Measurements from ENCODE around the gene YOD1.
"Not testable (repeated sequence)": the region's sequence is repeated elsewhere in the genome, so short reads cannot be mapped to it uniquely, and the experiment has no call there.

The YOD1 gene

GRCh38 chr1:207047505-207047904, 3.5 kb downstream of the YOD1 start:
- no peak for FAIRE-seq

DNA sequence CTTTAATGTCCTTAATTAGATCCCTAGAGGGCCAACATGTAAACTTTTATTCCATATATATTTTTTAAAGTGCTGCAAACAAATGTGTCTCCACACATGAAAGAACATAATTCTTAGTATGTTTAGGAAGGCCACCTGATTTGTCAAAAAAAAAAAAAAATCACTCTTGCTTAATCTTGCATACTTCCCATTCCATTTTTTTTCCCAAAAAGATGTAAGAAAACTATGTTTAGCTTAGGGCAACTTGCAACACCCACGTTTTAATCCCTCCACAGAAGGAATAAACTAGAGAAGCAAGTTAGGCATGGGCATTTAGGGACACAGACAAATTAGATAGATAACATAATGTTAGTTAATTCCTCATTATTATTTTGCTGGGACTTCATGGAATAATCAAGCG, 5.6 kb downstream of the YOD1 start:
- no peak for FAIRE-seq

DNA sequence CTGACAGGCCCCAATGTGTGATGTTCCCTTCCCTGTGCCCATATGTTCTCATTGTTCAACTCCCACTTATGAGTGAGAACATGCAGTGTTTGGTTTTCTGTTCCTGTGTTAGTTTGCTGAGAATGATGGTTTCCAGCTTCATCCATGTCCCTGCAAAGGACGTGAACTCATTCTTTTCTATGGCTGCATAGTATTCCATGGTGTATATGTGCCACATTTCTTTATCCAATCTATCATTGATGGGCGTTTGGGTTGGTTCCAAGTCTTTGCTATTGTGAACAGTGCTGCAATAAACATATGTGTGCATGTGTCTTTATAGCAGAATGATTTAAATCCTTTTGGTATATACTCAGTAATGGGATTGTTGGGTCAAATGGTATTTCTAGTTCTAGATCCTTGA, 9.6 kb downstream of the YOD1 start:
- not testable (repeated sequence) for FAIRE-seq

DNA sequence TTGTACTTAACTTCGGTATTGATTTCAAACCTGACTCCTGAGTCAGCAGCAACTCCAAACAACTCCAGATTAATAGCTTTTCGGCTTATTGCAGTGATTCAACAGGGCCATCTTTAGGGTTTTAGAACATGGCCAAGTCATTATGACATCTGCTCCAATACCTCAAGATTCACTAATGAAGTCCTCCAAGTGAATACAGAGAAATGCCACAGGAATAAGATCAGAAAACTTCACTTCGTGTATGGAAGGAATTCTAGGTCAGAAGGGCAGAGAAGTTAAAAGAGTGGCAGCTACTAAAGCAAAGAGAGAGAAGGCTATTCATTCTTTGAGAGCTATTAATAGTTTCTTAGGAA, 10.9 kb downstream of the YOD1 start:
- no peak for FAIRE-seq

DNA sequence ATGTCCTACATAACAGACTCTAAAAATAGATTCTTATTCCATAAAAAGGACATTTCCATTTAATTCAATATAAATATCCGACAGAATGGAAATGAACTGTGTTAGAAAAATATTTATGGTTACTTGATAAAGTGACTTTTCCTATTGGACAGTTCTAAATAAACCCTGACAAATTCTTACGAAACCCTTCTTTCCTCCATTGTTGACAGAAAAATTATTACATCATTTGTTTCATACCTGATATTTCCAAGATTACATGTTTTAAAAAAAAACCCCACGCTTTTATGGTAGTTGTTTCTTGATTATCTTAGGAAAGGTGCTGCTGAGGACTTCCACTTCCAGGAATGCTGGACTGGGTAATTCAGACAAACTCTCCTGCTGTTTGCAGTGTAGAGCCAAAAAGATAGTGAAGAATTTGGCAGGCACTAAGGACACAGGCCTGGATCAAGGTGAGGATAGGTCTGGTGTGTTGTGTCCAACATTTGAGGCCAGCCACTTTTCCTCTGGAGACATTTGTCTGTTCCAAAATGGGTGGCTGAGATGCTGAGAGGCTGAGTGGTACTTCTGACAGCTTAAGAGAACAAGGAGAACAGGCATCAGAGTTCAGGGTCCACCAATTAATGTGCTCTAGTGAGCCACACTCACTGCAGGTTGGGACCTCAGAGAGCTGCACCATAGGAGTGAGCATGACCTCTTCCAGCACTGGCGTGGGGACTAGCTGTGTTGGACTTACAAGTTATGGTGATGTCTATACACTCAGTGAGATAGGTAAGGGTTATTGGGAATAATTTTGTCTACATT, 11.4 kb downstream of the YOD1 start:
- no peak for FAIRE-seq

GRCh38 chr1:207036865-207037264, 14.1 kb downstream of the YOD1 start:
- FAIRE-seq: no peak

GRCh38 chr1:207035877-207036551, 15.0 kb downstream of the YOD1 start:
- FAIRE-seq: no peak

DNA sequence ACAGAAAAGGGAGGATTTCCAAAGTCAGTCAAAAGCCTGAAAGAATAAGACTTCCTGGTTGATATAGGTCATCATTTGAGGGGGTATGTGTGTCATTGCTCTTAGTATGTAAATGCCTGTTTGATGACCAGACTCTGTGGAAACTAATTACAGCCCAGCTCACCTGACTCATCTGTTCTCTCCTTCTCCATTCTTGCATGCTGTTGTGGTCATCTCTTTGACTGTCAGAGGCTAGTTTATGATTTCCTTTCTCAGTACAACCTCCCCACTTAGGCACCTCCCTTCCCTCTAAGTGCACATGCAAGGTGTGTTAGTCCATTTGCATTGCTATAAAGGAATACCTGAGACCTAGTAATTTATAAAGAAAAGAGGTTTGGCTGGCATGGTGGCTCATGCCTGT, 16.0 kb downstream of the YOD1 start:
- no peak for FAIRE-seq

DNA sequence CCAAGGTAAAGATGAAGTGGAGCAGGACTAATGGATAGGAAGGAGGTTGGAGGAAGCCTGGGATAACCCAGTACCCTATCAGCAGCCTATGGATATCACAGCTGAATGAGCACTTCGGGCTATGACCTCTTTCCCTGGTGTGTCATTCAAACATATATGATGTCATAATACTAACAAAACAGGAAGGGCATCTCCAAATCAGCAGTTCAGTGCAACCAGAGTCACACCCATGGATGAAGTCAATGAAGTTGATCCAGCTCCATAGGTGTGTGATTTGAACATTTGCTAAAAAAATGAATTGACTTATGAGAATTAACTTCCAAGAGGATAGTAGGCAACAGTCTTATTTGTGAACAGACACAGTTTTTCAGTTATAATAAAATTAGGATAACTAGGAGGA, 16.8 kb downstream of the YOD1 start:
- FAIRE-seq: no peak

GRCh38 chr1:207033302-207033701, 17.7 kb downstream of the YOD1 start:
- no peak for FAIRE-seq

DNA sequence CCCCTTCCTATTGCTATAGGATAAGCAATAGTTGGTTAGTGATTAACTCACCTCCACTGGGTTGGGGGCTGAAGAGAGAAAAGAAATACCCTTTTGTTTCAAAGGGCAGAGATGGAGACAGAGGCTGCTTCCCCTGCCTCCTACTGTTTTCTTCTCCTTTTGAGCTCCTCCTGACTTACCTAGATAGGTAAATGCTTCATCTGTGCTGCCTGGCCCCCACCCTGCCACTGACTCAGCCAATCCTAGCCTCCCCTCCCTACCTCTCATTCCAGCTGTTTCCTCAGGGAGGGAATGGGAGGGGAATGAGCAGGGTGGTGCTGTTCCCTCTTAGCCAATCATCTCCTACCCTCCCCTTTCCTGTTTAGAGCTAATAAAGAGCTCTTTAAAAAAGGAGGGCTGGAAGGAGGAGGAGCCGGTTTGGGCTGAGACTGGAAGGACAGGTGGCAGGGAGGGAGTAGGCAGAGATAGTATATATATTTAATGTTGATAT, 18.4 kb downstream of the YOD1 start, which contains the start of gene C1orf116:
C1orf116 (minus strand) TSS at position 229 of the 490 bp plus-strand sequence. CDS start 5,158 bp downstream, outside the sequence.
- no peak for FAIRE-seq

- FAIRE-seq: no peak
Measured at GRCh38 chr1:207031632-207032264, 19.3 kb downstream of the YOD1 start.

GRCh38 chr1:207031016-207031415, 20.0 kb downstream of the YOD1 start:
- FAIRE-seq: no peak

- no peak for FAIRE-seq
Measured at GRCh38 chr1:207030522-207031009, 20.4 kb downstream of the YOD1 start.

DNA sequence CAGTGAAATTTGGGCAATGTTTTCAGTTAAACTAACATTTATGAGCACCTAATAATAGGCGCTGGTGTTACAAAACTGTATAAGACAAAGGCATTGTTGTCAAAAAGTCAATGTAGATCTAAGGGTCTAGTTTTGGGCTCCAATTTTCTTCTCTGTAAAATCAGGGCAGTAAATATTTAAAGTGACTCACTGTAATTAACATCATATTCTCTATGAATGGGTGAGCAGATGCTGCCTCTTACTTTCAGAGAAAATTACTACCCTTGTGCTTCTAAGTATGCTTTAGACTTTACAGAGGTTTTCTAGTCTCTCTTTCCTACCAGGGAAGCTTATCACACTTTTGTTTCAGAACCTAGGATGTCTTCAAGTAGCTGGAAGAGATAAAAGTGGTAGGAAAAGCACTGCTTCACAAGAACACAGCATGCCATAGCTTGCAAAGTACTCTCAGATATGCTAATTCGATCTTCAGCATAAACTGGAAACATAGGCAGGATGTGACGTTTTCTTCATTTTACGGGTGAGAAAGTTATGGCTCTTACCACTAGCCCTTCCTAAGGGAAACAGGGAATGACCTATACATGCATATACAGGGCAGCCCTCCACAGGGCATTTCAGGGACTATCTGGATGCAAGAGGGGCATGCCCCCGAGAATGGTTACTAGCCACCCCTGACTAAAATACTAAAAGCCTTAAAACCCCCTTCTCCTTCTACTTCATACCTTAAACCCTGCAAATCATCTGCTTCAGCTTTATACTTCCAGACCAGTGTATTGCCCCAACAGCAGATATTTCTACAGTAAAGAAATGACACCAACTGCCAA, 21.1 kb downstream of the YOD1 start:
- FAIRE-seq: no peak

GRCh38 chr1:207028884-207029650, 21.9 kb downstream of the YOD1 start:
- no peak for FAIRE-seq

GRCh38 chr1:207027921-207028320, 23.1 kb downstream of the YOD1 start:
- no peak for FAIRE-seq

GRCh38 chr1:207027206-207027777, 23.7 kb downstream of the YOD1 start:
- FAIRE-seq: no peak

- no peak for FAIRE-seq
Measured at GRCh38 chr1:207026104-207026534, 24.9 kb downstream of the YOD1 start.

GRCh38 chr1:207025146-207025880, 25.7 kb downstream of the YOD1 start:
- no peak for FAIRE-seq
